Activated naive CD8-positive, alpha-beta T cell treated with anti-CD3 and anti-CD28 coated beads, Interleukin-2, amount 50 U/mL, for 16 hours (primary cell): ENCODE data around the gene NUCB1.
"Not testable (repeated sequence)": the region's sequence is repeated elsewhere in the genome, so short reads cannot be mapped to it uniquely, and the experiment has no call there.

Source experiments
- DNase-seq: peaks from one replicate; pipeline ENCODE4 v3.0.0-alpha.2; 2020; ENCODE audit warnings: low read depth, low spot score

NUCB1 gene

DNA sequence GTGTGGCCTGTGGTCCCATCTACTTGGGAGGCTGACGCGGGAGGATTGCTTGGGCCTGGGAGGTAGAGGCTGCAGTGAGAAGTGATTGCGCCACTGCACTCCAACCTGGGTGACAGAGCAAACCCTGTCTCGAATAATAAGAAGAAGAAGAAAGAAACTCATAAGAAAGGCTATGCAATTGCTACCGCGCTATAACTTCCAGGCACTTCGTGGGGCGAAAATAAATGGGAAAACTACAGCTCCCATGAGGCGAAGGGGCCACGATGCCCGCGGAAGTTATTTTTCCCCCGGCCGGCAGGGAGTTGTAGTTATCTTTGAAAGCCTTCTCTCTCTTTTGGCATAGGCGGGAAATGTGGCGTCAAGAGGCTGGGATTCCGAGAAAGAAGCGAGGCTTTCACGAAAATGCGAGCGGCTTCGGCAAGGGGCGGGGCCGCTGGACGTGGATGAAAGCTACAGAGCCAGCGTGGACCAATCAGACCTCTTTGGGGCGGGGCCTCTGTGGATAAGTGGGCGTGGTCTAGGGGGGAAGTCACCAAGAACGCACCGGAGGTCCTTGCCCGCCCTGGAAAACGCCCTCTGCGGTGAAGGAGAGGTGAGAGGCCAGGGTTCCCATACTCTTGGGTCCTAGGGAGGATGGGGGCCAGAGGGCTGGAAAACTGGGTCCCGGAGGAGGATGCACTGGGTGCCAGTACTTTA lies at the start of gene NUCB1:
TSS of gene NUCB1 (plus strand) at position 532 of the 696 bp plus-strand sequence. CDS start 485 bp downstream, outside the sequence.
- DNase-seq = peak; percentile 99

DNA sequence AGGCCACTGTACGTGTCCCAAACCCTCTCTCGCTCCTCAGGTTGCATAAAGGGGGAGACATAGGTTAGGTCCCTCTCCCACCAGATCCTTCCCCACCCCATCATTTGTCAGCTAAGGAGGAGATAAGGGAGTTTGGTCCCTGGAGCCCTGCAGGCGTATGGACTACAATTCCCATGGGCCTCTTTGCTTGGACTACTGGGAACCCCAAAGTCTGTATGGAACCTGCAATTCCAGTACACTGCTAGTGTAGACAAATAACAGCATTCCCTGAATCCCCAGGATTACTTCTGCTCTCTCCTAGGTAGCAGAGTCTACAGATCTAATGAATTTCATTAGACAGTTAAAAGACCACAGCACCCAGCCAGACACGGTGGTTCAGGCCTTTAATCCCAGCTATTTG lies 47.8 kb upstream of the NUCB1 start:
- no peak for DNase-seq

DNA sequence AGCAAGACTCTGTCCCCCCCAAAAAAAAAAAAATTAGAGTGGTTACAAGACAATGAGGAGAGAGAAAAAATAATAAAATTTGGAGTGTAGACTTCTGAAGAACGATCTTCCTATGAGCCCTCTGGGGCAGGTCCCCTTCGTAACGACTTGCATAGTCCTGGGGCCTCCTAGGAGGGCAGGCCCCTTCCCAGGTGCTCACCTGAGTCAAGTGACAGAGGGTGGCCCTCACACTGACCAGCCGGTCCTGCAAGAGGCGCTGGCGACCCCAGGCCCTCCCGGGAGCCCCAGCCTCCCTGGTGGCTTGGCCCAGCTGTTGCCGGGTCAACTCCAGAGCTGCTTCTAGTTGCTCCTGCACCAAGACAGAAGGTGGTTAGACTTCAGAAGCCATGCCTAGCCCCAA lies 46.6 kb upstream of the NUCB1 start:
- DNase-seq = no peak

DNA sequence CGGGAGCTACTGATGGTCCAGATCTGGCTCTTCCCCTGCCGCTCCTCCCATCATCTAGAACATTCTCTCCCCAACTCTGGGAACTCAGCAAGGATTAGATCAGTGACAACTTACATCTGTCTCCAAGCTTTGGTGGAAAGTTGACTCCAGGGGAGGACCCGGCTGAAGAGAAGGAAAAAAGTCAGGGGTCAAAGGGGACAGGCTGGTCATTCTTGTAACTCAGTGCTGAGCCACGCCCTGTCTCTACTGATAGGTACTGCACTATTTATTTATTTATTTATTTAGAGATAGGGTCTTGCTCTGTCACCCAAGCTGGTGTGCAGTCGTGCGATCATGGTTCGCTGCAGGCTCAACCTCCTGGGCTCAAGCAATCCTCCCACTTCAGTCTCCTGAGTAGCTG lies 46.0 kb upstream of the NUCB1 start:
- no peak for DNase-seq

DNA sequence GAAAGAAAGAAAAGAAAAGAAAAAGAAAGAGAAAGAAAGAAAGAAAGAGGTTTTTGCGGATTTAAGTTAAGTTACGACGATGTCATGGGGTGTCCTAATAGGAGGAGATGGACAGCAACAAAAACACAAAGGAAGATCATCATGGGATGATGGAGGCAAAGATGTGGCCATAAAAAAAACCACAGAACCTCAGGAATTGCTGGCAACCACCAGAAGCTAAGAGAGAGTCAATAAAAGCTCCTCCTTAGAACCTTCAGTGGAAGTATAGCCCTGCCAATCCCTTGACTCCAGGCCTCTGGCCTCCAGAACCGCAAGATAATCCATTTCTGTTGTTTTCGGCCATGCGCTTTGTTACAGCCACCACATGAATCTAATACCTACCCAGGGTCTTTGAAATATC lies 43.2 kb upstream of the NUCB1 start:
- no peak for DNase-seq

DNA sequence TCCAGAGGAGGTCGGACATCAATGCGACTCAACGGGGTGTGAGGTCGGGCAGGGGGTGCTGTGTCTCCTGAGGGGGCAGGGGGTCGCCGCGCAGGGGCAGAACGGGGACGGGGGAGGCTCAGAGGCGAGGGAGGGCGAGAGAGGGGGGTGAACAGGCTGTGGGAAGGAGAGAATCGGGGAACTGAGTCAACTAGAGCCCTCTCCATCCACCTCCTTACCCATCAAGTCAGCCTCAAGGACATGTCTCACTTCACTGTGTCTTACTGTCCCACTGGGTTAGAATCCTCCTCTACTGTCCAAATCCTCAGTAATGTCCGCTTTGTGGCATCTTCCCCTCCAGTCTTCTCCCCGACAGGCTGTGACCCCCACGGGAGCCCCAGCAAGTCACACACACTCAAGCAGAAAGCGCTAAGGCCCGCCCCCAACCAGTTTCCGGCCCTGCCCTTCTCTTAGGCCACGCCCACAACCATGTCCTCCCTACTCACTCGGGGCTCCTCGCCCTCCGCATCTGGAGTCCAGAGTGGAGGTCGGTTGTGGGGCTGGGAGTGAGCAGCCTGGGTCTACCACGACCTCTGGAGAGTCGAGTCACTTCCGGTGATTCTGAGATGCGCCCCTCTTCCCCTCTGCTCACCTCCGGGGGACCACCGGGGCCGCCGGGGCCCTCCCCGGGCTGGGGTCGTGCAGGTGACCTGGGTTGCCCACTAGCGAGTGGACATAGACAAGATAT lies 41.0 kb upstream of the NUCB1 start:
- DNase-seq = peak; percentile 58

DNA sequence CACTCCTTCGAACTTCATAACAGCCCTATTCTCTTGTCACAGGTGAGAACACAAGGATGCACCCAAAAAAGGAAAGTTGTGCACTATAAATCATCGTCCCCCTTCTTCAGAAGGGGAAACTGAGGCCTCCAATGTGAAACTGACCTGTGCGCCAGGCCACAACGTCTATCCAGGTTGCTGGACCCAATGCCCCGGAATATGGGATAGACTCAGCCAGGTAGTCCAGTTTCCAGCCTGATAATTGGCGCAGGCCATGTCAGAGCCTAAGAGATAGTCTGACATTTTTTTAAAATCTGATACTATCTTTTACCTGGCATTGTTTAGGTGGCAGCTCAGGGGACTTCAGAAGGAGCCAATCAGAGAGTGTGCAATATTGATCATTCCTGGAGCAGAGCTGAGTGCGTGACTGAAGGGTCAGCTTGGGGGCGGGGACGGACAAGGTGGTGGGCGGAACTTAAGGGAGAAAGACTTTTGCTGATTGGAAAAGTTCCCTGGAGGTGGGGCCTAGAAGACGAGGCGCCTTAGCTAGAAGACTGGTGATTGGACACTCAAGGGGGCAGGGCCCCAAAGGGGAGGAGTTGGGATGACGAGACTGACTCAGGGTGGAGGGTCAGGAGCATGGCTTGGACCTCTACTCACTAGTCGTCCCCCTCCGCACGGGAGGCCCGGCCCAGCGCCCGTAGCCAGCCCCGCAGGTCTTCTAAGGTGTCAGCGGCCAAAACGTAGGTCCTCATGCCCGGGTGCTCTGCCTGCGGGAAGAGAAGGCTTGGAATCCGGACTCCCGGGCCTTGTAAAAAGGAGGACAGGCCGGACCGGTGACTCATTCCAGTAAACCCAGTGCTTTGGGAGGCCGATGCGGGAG lies 40.2 kb upstream of the NUCB1 start:
- DNase-seq = no peak

DNA sequence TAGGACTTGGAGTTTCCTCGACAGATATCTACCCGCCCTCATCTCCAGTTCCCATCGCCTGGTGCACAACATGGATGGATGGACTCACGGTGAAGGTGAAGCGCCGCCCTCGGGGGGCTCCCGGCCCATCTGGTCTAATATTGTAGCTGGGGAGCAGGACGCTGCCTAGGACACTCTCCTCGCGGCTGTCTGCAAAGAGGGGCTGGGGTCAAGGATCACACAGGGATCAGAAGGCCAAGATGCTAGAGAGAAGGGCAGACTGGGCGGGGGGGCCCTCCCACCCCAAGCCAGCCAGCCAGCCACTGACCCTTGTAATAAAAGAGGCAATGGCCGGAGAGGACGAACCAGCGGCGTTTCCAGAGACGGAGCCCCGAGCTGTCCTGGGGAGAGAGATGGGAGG lies 38.8 kb upstream of the NUCB1 start:
- DNase-seq = no peak

DNA sequence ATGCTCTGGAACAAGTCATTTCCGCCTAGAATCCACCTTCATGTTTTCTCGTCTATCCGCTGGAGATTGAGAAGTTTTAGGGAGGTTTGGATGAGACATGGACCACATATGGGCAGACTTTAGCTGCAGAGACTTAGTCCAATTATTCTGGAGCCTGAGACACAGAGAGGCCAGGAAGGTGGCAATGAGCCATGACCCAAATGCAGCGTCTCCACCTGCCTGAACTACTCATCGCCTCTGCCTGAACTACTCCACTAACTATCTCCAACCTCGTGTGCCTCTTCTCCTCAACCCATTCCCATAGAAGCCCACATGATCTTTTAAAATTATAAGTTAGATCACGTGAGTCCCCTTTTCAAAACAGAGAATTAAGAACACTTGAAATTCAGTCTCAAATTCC lies 37.3 kb upstream of the NUCB1 start:
- DNase-seq = no peak

DNA sequence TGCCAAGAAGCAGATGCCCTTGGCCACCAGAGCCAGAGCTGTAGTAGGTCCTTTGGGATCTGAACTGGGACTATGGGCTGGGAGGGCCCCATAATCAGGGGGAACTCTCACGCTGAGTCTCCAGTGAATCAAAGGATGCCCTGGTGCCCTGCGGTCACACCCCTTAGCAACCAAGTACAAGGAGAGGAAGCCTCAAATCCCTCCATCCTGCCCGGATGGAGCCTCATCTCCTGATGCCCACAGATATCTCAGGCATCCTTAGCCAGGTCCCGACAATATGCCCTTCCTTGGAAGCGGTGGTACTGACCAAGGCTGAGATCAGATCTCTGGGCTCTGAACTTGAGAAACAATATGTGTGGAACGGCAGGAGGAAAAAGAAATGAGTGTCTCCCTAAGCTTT lies 33.4 kb upstream of the NUCB1 start:
- DNase-seq = no peak

DNA sequence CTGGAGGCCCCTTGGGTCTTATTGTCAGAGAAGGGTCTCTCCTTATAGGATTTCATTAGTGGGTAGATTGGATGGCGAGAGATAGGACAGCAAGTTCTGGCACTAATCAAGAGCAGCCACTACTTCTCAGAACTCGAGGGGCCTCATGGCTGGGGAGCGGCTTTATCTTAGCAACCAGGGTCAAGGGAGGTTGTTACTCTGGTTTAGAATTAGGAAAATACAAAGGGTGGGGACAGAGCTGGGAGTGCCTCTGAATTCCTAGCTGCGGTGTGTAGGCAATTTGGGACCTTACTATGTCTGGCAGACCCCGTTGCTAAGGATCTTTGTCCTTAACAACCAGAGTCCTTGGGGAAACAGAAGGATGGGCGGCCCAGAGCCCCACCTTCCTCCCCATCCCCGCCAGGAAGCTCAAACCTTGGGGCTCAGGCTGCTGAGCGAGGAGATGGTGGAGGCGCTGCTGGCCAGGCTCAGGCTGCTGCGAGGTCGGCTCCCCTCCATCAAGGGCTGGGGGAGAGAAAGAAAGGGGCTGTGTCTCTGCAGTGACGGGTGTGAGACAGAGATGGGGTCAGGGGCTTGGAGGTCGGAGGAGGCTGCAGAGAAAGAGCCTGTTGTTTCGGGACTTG lies 32.9 kb upstream of the NUCB1 start:
- no peak for DNase-seq

DNA sequence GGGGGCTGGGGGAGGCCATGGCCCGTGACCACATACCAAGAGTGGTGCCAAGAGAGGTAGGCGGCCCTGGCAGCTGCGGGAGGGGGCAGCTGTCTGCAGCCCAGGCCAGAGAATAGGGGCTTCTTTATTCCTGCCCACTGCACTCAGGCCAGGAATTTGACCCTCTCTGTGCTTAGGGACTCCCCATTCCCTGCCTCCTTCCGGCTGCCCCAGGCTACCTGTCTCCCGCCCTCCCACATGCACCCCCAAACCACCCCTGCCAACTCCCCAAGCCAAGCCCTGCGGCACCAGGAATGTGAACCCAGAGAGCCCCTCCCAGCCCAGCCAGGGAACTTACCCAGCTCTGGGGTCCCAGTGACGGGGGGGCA lies 32.4 kb upstream of the NUCB1 start:
- DNase-seq = no peak

DNA sequence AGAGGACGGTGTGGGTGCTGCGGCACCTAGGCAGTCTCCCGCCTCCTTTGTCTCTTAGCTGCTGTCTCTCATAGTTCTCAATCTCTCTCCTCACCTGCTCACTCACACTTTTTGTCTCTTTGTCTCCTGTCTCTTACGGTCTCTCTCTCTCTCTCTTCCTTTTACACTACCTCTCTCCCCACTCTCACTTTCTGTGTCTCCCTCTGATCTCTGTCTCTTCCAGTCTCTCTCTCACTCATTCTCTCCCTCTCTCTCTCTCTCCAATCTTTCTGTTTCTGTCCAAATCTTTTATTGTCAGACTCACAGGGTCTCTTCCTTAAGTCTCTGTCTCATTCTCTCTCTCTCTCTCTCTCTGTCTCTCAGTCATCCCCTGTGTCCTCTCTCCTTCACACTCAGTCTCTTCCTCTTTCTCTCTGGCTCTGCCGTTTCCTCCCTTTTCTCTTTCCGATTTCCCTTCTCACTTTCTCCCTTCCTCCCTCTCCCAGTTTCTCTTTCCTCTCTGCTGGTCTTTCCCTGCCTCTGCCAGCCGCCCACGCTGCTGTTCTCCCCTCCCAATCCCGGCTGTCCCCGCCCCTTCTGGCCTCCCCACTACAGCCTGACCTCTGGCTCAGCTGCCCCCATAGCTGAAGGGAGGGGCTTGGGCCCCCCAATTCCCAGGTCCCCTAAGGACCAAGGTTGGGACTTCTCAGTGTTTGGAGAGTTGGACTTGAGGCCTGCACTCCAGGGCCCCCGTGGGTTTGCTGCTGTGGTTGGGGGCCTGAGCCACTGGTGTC lies 31.8 kb upstream of the NUCB1 start, which contains the start of gene PLEKHA4:
TSS of gene PLEKHA4 (minus strand) at position 504 of the 773 bp plus-strand sequence. CDS start 997 bp downstream, outside the sequence.
- no peak for DNase-seq

DNA sequence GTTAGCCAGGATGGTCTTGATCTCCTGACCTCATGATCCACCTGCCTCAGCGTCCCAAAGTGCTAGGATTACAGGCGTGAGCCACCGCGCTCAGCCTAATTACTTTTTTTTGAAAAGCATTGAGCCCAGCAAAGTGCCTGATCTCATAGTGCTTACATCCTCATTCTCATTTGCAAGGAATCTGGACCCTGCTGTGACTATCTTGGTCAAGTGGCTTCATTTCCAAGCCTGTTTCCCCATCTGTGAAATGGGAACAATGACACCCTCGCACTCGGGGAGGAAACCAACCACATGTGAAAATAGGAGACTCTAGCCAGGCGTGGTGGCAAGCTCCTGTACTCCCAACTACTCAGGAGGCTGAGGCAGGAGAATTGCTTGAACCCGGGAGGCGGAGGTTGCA lies 30.1 kb upstream of the NUCB1 start:
- no peak for DNase-seq

DNA sequence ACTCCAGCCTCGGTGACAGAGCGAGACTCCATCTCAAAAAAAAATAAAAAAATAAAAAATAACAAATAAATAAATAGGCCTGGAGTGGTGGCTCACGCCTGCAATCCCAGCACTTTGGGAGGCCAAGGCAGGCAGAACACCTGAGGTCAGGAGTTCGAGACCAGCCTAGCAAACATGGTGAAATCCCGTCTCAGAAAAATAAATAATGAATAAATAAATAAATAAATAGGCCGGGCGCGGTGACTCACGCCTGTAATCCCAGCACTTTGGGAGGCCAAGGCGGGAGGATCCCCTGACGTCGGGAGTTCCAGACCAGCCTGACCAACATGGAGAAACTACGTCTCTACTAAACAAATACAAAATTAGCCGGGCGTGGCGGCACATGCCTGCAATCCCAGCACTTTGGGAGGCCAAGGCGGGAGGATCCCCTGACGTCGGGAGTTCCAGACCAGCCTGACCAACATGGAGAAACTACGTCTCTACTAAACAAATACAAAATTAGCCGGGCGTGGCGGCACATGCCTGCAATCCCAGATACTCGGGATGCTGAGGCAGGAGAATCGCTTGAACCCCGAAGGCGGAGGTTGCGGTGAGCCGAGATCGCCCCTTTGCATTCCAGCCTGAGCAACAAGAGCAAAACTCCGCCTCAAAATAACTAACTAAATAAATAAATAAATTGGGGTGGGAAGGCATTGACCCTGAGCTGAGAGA lies 28.5 kb upstream of the NUCB1 start:
- DNase-seq = not testable (repeated sequence)

DNA sequence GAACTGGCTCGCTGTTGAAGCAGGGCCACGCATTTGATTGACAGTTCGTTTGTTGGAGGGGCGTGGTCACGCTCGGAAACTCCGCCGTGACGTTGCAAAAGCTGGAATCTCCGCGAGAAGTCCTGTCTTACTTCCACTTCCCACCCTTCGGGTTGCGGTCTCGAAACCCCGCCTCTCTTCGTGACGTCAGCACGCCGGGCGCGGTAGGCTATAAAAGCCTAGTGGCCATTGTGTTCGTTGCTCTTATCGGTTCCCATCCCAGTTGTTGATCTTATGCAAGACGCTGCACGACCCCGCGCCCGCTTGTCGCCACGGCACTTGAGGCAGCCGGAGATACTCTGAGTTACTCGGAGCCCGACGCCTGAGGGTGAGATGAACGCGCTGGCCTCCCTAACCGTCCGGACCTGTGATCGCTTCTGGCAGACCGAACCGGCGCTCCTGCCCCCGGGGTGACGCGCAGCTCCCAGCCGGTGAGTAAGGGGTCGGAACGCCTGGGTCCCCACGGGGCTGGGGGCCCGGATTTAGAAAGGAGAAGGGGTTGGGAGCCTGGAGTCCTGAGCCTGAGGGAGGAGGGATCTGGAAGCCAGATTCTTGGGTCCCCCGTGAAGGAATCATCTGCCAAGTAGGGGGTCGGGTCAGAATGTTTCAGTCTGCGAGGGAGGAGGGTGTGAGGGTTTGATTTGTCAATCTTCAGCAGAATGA lies 27.8 kb upstream of the NUCB1 start, which contains the start of gene PPP1R15A:
TSS of gene PPP1R15A (plus strand) at position 240 of the 702 bp plus-strand sequence. CDS start 813 bp downstream, outside the sequence.
- DNase-seq = peak; percentile 98

DNA sequence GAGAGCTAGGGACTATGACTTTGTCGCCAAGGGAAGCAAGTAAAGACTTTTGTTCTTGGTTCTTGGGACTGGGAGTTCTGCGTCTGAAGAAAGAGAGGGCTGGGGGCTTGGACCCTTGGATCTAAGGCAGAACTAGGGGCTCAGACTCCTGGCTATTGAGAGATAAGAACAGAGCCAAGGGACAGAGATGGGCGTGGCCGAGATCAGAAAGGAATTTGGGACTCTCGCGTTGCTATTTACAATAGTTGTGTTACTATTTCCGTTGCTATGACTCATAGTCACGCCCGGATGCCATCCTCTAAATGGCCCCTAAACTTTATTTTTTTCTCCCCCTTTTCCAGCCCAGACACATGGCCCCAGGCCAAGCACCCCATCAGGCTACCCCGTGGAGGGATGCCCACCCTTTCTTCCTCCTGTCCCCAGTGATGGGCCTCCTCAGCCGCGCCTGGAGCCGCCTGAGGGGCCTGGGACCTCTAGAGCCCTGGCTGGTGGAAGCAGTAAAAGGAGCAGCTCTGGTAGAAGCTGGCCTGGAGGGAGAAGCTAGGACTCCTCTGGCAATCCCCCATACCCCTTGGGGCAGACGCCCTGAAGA lies 27.1 kb upstream of the NUCB1 start:
- DNase-seq = peak; percentile 59

DNA sequence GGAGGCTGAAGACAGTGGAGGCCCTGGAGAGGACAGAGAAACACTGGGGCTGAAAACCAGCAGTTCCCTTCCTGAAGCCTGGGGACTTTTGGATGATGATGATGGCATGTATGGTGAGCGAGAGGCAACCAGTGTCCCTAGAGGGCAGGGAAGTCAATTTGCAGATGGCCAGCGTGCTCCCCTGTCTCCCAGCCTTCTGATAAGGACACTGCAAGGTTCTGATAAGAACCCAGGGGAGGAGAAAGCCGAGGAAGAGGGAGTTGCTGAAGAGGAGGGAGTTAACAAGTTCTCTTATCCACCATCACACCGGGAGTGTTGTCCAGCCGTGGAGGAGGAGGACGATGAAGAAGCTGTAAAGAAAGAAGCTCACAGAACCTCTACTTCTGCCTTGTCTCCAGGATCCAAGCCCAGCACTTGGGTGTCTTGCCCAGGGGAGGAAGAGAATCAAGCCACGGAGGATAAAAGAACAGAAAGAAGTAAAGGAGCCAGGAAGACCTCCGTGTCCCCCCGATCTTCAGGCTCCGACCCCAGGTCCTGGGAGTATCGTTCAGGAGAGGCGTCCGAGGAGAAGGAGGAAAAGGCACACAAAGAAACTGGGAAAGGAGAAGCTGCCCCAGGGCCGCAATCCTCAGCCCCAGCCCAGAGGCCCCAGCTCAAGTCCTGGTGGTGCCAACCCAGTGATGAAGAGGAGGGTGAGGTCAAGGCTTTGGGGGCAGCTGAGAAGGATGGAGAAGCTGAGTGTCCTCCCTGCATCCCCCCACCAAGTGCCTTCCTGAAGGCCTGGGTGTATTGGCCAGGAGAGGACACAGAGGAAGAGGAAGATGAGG lies 26.4 kb upstream of the NUCB1 start:
- DNase-seq = no peak
